ENCODE measurements around the gene B3GALNT1.

GRCh38 chr3:161100994-161101393 is 4.2 kb downstream of the B3GALNT1 start:
- TF ChIP-seq EP300 (IDR thresholded peaks at IDR 0.05) = no peak
- TF ChIP-seq CTCF (IDR thresholded peaks at IDR 0.05) = no peak
- TF ChIP-seq POLR2A (IDR thresholded peaks at IDR 0.05; ENCODE audit: low read depth) = no peak
